Tibial artery (tissue), 4 donors: ENCODE measurements around the gene NACC1.

ENCODE experiments used
- DNase-seq, 2 donors: peaks; one replicate each; pipeline ENCODE4 v3.0.0-alpha.2; 2019
- H3K27ac ChIP-seq, 2 donors: fragments of 200-600 bp; sonication (generic) in 1 of 2; 1 replicate in 1 of 2; 2 replicates in 1 of 2; pipeline ENCODE4 v1.5.1; 2018 to 2019; ENCODE audit warnings: mild to moderate bottlenecking in 1 of 2
- H3K27me3 ChIP-seq, 2 donors: fragments of 200-600 bp; sonication (generic) in 1 of 2; one replicate each; pipeline versions ENCODE4 v1.5.1 to v1.6.0; 2016 to 2019
- H3K36me3 ChIP-seq, 3 donors: fragments of 200-600 bp; sonication (generic) in 2 of 3; one replicate each; pipeline ENCODE4 v1.5.1; 2016 to 2019; ENCODE audit warnings: mild to moderate bottlenecking in 2 of 3
- H3K4me1 ChIP-seq, 4 donors: fragments of 200-600 bp; sonication (generic) in 2 of 4; 1 replicate in 3 of 4; 2 replicates in 1 of 4; pipeline ENCODE4 v1.5.1; 2016 to 2019
- H3K4me3 ChIP-seq, 2 donors: fragments of 200-600 bp; sonication (generic) in 1 of 2; 1 replicate in 1 of 2; 2 replicates in 1 of 2; pipeline ENCODE4 v1.5.1; 2018 to 2019; ENCODE audit warnings: mild to moderate bottlenecking in 2 of 2
- H3K9me3 ChIP-seq, 3 donors: fragments of 200-600 bp; sonication (generic) in 1 of 3; one replicate each; pipeline ENCODE4 v1.5.1; 2016 to 2019
- intact Hi-C: fragments of 100-400 bp; cut with DNase I; formaldehyde crosslinking; loops from one replicate; pipeline ENCODE4 v1.15.0; 2023; ENCODE audit warnings: low total_unique reads
- TF ChIP-seq, protein P1 (sequence below), 2 experiments: fragments of 200-600 bp in 1 of 2; fragments of 450-650 bp in 1 of 2; IDR thresholded peaks; one replicate each; pipeline ENCODE4 v1.5.1; 2017 to 2019; ENCODE audit warnings: antibody characterized with exemption in 2 of 2, mild to moderate bottlenecking in 1 of 2, moderate library complexity in 1 of 2

The NACC1 gene

GRCh38 chr19:13132471-13133180 lies 14.6 kb downstream of the NACC1 start:
- TF ChIP-seq, protein P1, sequence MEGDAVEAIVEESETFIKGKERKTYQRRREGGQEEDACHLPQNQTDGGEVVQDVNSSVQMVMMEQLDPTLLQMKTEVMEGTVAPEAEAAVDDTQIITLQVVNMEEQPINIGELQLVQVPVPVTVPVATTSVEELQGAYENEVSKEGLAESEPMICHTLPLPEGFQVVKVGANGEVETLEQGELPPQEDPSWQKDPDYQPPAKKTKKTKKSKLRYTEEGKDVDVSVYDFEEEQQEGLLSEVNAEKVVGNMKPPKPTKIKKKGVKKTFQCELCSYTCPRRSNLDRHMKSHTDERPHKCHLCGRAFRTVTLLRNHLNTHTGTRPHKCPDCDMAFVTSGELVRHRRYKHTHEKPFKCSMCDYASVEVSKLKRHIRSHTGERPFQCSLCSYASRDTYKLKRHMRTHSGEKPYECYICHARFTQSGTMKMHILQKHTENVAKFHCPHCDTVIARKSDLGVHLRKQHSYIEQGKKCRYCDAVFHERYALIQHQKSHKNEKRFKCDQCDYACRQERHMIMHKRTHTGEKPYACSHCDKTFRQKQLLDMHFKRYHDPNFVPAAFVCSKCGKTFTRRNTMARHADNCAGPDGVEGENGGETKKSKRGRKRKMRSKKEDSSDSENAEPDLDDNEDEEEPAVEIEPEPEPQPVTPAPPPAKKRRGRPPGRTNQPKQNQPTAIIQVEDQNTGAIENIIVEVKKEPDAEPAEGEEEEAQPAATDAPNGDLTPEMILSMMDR (IDR thresholded peaks at IDR 0.05): no peak
- Histone ChIP-seq H3K4me1 (peaks cover 0 to 13% (median 2%) of the 10 kb centered on the region in 4 donors), H3K27ac (no peak overlapping the region), H3K4me3 (no peak overlapping the region), H3K9me3 (no peaks in the 10 kb centered on the region), H3K36me3 (peaks cover 14 to 26% (median 25%) of the 10 kb centered on the region in 3 donors), H3K27me3 (no peaks in the 10 kb centered on the region)
- no peak for DNase-seq
- intact Hi-C loops: no loop called here

DNA sequence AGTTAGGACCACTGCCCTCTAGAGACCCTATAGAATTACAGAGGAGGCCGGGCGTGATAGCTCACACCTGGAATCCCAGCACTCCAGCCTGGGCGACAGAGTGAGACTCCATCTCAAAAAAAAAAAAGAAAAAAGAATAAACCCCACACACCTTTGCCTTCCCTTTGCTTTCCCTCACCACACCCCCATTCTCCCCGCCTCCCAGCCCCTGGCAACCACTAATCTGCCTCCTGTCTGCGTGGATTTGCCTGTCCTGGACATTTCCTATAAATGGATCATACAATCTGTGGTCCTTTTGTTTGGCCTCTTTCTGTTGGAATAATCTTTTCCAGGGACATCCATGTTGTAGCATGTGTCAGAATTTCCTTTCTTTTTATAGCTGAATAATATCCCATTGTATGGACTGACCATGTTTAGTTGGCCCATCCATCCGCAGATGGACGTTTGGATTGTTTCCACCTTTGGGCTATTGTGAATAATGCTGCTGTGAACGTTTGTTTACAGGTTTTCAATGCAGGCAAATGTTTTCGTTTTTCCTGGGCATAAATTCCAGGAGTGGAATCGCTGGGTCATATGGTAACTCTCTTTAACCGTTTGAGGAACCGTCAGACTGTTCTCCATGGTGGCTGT lies 15.3 kb downstream of the NACC1 start:
- no peak overlapping the region for H3K4me3 ChIP-seq

DNA sequence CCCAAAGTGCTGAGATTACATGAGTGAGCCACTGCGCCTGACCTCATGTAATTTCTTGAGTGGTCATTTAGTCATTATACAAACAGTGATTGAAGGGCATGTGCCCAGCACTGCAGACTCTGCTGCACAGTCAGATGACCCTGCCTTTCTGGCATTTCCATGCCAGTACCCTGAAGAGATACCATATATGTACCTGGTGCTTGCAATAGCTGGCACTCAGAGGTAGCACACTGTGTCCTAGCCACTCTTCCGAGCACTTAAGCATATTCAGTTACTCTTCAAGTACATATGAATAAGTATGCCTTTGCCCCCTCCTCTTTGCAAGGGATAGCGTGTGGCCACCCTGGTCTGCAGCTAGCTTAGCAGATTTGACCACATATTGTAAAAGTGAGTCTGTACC lies 16.6 kb downstream of the NACC1 start:
- H3K4me3 ChIP-seq: no peak overlapping the region
- H3K36me3 ChIP-seq: peaks cover 26 to 46% (median 44%) of the 10 kb centered on the region in 3 donors
- intact Hi-C loops: no loop called here
- H3K27me3 ChIP-seq: no peaks in the 10 kb centered on the region
- peaks cover 0 to 13% (median 0%) of the 10 kb centered on the region in 4 donors for H3K4me1 ChIP-seq
- TF ChIP-seq, protein P1 (IDR thresholded peaks at IDR 0.05): no peak
- H3K9me3 ChIP-seq: no peaks in the 10 kb centered on the region
- peak overlapping the region in 1 of 2 donors; percentile 30 for H3K27ac ChIP-seq
- no peak for DNase-seq

More for the DNA sequence above, 15.3 kb downstream of the NACC1 start:
- H3K4me1 ChIP-seq: peaks cover 0 to 13% (median 0%) of the 10 kb centered on the region in 4 donors
- H3K36me3 ChIP-seq: peaks cover 21 to 34% (median 33%) of the 10 kb centered on the region in 3 donors
- H3K27ac ChIP-seq: no peak overlapping the region
- no peak for DNase-seq
- H3K9me3 ChIP-seq: no peaks in the 10 kb centered on the region
- TF ChIP-seq, protein P1 (IDR thresholded peaks at IDR 0.05): no peak
- no peaks in the 10 kb centered on the region for H3K27me3 ChIP-seq
- intact Hi-C loops: no loop called here

- no peak for DNase-seq
- Histone ChIP-seq H3K27ac (no peak overlapping the region), H3K27me3 (no peaks in the 10 kb centered on the region), H3K4me3 (no peak overlapping the region), H3K4me1 (peaks cover 0 to 13% (median 0%) of the 10 kb centered on the region in 4 donors), H3K9me3 (no peaks in the 10 kb centered on the region), H3K36me3 (peaks cover 26 to 54% (median 44%) of the 10 kb centered on the region in 3 donors)
- intact Hi-C loops: no loop called here
- TF ChIP-seq, protein P1 (IDR thresholded peaks at IDR 0.05): no peak
Measured at GRCh38 chr19:13135068-13136062, 17.3 kb downstream of the NACC1 start.

GRCh38 chr19:13137290-13137794 lies 19.3 kb downstream of the NACC1 start:
- Histone ChIP-seq H3K27ac (no peak overlapping the region), H3K4me1 (peaks cover 0 to 13% (median 0%) of the 10 kb centered on the region in 4 donors), H3K9me3 (no peaks in the 10 kb centered on the region), H3K4me3 (no peak overlapping the region), H3K27me3 (no peaks in the 10 kb centered on the region), H3K36me3 (peaks cover 26 to 62% (median 44%) of the 10 kb centered on the region in 3 donors)
- no peak for DNase-seq
- TF ChIP-seq, protein P1 (IDR thresholded peaks at IDR 0.05): no peak
- intact Hi-C loops: no loop called here
